IPS-18a (cell line): ENCODE data around the gene CRYBG1.

Experiments
- H3K27ac ChIP-seq: one replicate; pipeline ENCODE4 v1.5.1; 2013; ENCODE audit warnings: low read length
- H3K27me3 ChIP-seq: one replicate; pipeline ENCODE4 v1.6.1; 2013; ENCODE audit warnings: mild to moderate bottlenecking, low read length; ENCODE audit not compliant: control insufficient read depth, insufficient read depth
- H3K36me3 ChIP-seq: one replicate; pipeline ENCODE4 v1.6.1; 2013; ENCODE audit warnings: low read depth, low read length; ENCODE audit not compliant: control insufficient read depth
- H3K4me1 ChIP-seq: one replicate; pipeline ENCODE4 v1.6.1; 2013; ENCODE audit warnings: low read depth, low read length; ENCODE audit not compliant: control insufficient read depth
- H3K4me3 ChIP-seq: one replicate; pipeline ENCODE4 v1.5.1; 2013; ENCODE audit warnings: low read length
- H3K9ac ChIP-seq: one replicate; pipeline ENCODE4 v1.6.1; 2013; ENCODE audit warnings: mild to moderate bottlenecking, low read length, moderate library complexity
- H3K9me3 ChIP-seq: one replicate; pipeline ENCODE4 v1.6.1; 2013; ENCODE audit warnings: low read depth, low read length; ENCODE audit not compliant: control insufficient read depth

CRYBG1 gene

GRCh38 chr6:106469882-106470281 lies 109.4 kb downstream of the CRYBG1 start:
- Histone ChIP-seq H3K36me3 (no peaks in the 10 kb centered on the region), H3K4me1 (peaks cover 6% of the 10 kb centered on the region), H3K4me3 (no peak overlapping the region), H3K9ac (no peak overlapping the region), H3K27ac (no peak overlapping the region), H3K9me3 (no peaks in the 10 kb centered on the region), H3K27me3 (no peaks in the 10 kb centered on the region)

GRCh38 chr6:106470316-106470715 lies 109.8 kb downstream of the CRYBG1 start:
- Histone ChIP-seq H3K9me3 (no peaks in the 10 kb centered on the region), H3K9ac (no peak overlapping the region), H3K4me1 (peaks cover 6% of the 10 kb centered on the region), H3K4me3 (no peak overlapping the region), H3K36me3 (no peaks in the 10 kb centered on the region), H3K27me3 (no peaks in the 10 kb centered on the region), H3K27ac (no peak overlapping the region)

DNA sequence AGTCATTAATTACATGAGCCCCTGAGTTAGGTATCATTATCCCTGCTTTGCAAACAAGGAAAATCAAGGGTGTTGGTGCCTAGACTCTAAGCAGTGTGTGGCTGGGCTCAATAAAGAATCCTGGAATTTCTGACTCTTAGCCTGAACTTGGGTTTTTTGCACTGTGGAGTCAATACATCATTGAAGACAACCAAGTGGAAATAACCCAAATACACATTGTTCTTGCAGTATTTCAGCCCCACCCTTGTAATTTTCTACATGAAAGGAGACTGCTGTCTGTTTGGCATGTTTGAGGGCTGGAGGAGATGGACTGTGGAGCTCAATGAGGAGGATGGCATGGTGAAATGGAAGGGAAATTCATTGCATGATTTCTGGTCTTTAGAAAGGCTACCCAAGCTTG lies 110.3 kb downstream of the CRYBG1 start:
- Histone ChIP-seq H3K4me1 (peaks cover 5% of the 10 kb centered on the region), H3K27ac (no peak overlapping the region), H3K9me3 (no peaks in the 10 kb centered on the region), H3K27me3 (no peaks in the 10 kb centered on the region), H3K36me3 (no peaks in the 10 kb centered on the region), H3K4me3 (no peak overlapping the region), H3K9ac (no peak overlapping the region)

GRCh38 chr6:106473812-106474211 lies 113.3 kb downstream of the CRYBG1 start:
- Histone ChIP-seq H3K27ac (no peak overlapping the region), H3K36me3 (no peaks in the 10 kb centered on the region), H3K9ac (no peak overlapping the region), H3K4me1 (no peaks in the 10 kb centered on the region), H3K4me3 (no peak overlapping the region), H3K27me3 (no peaks in the 10 kb centered on the region), H3K9me3 (no peaks in the 10 kb centered on the region)

DNA sequence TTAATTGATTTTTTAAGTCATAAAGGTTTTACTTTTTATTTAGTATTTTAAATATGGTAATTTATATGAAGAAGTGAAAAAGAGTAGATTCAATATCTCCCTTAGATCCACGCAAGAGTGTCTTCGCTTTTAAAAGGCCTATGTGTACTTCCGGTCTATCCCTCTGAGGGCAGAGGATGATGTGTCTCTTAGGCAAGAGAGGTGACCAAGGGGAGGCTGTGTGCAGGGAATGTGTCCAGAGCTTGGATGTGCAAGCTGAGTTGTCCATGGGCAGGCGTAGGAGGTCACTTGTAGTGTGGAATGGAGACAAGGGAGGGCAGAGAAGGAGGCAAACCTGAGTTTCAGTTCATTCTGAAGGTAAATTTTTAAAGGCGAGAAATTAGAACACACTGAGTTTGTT lies 113.9 kb downstream of the CRYBG1 start:
- Histone ChIP-seq H3K4me1 (no peaks in the 10 kb centered on the region), H3K36me3 (no peaks in the 10 kb centered on the region), H3K27ac (no peak overlapping the region), H3K27me3 (no peaks in the 10 kb centered on the region), H3K9me3 (no peaks in the 10 kb centered on the region), H3K9ac (no peak overlapping the region), H3K4me3 (no peak overlapping the region)

DNA sequence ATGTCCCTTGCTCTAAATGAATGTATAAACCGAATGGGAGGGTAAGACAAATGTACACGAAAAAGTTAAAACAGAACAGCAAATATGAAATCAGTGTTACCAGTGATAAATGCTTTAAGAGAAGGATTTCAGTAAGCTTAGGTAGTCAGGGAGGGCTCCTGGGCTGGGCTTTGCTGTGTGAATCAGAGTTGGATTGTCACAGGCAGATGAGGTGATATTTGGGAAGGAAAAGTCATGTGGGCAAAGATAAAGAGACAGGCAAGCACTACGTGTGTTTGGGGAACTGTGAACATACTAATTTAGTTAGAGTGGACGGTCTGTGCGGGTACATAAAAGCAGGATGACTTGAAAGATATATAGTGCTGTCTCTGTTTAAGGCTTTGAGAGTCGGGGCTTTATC lies 114.8 kb downstream of the CRYBG1 start:
- H3K9me3 ChIP-seq: no peaks in the 10 kb centered on the region
- H3K9ac ChIP-seq: no peak overlapping the region
- no peaks in the 10 kb centered on the region for H3K27me3 ChIP-seq
- no peaks in the 10 kb centered on the region for H3K4me1 ChIP-seq
- H3K4me3 ChIP-seq: no peak overlapping the region
- no peak overlapping the region for H3K27ac ChIP-seq
- no peaks in the 10 kb centered on the region for H3K36me3 ChIP-seq

DNA sequence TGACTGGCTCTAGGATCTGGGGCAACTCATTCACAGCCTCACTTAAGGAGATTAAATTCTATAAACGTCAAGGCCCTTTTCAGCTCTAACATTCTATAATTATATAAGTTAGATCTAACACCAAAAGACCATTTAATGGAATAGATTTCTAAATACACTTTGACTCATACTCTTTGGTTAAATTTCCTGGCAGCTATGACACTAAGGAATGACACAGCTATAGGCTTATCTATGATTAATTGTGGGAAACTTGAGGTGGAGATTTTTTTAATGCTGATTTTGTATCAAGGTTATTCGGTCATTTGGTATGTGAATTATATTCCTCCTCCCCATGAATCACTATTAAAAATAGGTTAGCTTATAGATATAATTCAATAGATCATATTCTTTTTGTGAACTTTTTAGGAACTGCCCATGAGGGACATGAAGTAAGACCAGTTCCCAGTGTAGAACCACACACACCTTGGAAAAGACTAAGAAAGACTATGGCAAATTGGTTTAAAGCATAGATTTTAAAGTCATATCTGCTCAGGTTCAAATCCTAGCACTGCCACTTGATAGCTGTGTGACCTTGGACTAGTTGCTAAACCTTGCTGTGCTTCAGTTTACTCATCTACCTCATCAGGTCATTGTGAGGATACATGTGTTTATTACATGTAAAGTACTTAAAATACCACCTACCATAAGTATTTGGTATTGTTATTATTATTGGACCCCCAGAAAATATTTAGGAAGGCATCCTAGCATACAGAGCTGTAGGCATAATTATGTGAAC lies 116.0 kb downstream of the CRYBG1 start:
- Histone ChIP-seq H3K27me3 (no peaks in the 10 kb centered on the region), H3K9me3 (no peaks in the 10 kb centered on the region), H3K36me3 (no peaks in the 10 kb centered on the region), H3K4me1 (no peaks in the 10 kb centered on the region), H3K4me3 (no peak overlapping the region), H3K27ac (no peak overlapping the region), H3K9ac (no peak overlapping the region)

DNA sequence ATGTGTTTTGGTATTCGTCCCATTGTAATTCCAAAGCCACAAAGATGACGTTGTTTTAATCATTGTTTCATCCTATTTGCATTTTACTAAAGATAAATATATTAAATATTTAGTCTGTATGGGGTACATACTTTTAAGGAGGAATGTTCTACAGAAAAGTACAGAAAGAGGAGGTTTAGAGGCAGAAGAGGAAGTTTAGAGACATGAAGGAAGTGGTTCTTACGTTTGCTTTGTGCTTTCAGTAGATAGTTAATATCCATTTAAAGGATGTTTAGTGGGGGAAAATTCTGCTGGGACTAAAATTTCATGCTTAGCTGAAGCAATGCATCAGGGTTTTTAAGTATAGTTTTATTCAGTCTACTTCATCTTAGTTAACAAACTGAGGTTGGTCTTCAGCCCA lies 116.6 kb downstream of the CRYBG1 start:
- Histone ChIP-seq H3K36me3 (no peaks in the 10 kb centered on the region), H3K9me3 (no peaks in the 10 kb centered on the region), H3K9ac (no peak overlapping the region), H3K4me3 (no peak overlapping the region), H3K27me3 (no peaks in the 10 kb centered on the region), H3K4me1 (no peaks in the 10 kb centered on the region), H3K27ac (no peak overlapping the region)

DNA sequence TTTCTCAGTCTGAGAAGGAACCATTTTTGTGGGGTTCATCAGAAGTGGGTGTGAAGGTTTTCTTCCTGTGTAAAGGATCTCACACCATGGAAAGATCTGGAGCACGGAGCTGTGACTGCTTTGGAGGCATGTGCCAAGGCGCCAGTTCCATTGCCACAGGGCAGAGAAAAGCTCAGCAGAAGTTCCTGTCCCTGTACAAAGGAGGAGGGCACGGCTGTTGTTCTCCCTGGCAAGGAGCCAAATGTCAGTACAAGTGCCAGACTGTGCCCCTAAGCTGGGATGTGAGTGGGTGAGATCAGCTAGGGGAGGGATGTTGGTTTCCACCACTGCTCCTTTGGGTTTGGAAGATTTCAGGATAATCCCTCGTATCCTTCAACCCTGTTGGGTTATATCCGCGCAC lies 117.3 kb downstream of the CRYBG1 start:
- no peak overlapping the region for H3K4me3 ChIP-seq
- no peak overlapping the region for H3K27ac ChIP-seq
- H3K9ac ChIP-seq: no peak overlapping the region
- no peaks in the 10 kb centered on the region for H3K36me3 ChIP-seq
- no peaks in the 10 kb centered on the region for H3K27me3 ChIP-seq
- H3K4me1 ChIP-seq: no peaks in the 10 kb centered on the region
- no peaks in the 10 kb centered on the region for H3K9me3 ChIP-seq

DNA sequence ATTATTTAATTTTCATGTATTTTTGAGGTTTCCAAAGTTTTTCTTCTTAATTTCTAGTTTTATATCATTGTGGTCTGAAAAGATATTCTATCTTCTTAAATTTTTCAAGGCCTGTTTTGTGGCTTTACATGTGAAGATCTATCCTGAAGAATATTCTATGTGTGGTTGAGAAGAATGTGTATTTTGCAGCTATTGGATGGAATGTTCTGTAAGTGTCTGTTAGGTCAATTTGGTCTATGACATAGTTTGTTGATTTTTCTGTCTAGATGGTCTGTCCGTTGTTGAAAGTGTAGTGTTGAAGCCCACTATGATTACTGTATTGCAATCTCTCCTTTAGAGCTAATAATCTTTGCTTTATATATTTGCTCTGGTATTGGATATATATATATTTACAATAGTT lies 125.7 kb downstream of the CRYBG1 start:
- no peaks in the 10 kb centered on the region for H3K36me3 ChIP-seq
- H3K4me3 ChIP-seq: no peak overlapping the region
- peaks cover 5% of the 10 kb centered on the region for H3K4me1 ChIP-seq
- no peak overlapping the region for H3K9ac ChIP-seq
- H3K9me3 ChIP-seq: no peaks in the 10 kb centered on the region
- H3K27me3 ChIP-seq: peaks cover 10% of the 10 kb centered on the region
- H3K27ac ChIP-seq: no peak overlapping the region

DNA sequence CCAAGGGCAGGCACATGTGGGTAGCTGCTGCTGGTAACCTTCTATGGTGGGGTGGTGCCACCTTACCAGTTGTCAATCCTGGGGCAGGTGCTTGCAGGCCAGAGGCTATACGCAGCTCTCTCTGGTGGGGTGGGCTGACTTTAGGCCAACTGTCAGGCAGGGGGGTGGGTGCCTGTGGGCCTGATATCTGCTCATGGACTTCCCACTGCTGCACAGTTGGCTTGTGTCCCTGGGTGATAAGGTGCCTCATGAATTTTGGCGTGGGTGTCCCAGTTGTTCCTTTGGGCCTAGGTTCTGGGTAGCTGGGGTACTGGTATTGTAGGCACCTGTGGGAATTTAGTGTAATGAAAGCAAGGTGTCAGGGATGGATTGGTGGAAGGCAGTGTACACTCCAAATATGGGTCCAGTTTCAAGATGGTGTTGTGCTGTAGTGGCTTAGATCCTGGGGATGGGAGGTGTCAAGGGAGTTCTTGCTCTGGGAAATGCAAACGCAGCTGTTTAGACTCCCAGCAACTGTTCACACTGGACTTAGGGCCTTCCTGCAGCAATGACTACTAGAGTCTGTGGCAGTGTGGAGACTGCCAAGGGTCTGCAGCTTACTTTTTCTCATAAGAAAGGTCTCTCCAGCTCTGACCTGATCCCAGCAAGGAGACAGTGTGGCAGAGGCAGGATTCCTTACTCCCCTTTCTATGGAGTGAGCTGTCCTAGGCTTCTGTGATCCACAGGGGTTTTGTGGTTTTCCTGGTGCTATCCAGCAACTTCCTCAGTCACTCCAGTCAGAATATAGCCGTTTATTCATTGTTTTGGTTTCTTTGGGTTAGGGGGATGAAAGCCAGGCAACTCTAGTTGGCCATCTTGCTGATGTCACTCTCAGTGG lies 128.2 kb downstream of the CRYBG1 start:
- Histone ChIP-seq H3K4me3 (no peak overlapping the region), H3K27ac (no peak overlapping the region), H3K4me1 (peaks cover 5% of the 10 kb centered on the region), H3K36me3 (no peaks in the 10 kb centered on the region), H3K9me3 (no peaks in the 10 kb centered on the region), H3K27me3 (peaks cover 10% of the 10 kb centered on the region), H3K9ac (no peak overlapping the region)

DNA sequence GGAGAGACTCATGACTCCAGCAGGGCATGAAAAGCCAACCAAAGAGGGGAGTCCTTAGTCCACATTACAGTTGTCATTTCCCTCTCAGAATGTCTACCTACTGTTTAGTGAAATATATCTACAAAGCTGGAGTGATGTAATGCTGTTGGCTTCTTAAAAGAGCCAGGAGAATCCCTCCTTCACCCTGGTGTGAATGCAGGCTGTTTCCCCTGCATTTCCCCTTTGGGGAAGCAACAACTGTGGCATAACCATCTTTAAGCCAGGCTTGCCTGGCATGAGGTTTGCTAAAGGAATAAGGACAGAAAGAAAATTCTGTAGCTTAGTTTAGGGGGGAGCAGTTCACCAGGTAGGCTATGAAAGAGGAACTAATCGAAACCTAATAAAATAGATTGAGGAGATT lies 129.5 kb downstream of the CRYBG1 start:
- no peak overlapping the region for H3K27ac ChIP-seq

More for the DNA sequence above, 129.5 kb downstream of the CRYBG1 start:
- Histone ChIP-seq H3K9me3 (no peaks in the 10 kb centered on the region), H3K9ac (no peak overlapping the region), H3K27me3 (peaks cover 10% of the 10 kb centered on the region), H3K4me1 (peaks cover 8% of the 10 kb centered on the region), H3K4me3 (no peak overlapping the region), H3K36me3 (no peaks in the 10 kb centered on the region)
